Cortex of kidney (tissue), 1 donor: ENCODE measurements around the gene ZFP42.
"Not testable (repeated sequence)": the region's sequence is repeated elsewhere in the genome, so short reads cannot be mapped to it uniquely, and the experiment has no call there.

Source experiments
- DNase-seq: peaks from one replicate; lab custom pipeline; 2025; lab: John Stamatoyannopoulos, UW

The ZFP42 gene

GRCh38 chr4:187995322-187996207 is at the start of gene ZFP42:
ZFP42 (plus strand) TSS chr4:187995771; CDS start chr4:188002808, 7,037 bp downstream.
- no peak for DNase-seq

- DNase-seq: no peak
Measured at GRCh38 chr4:187961171-187961570, 34.4 kb upstream of the ZFP42 start.

- no peak for DNase-seq
Measured at GRCh38 chr4:187961961-187962360, 33.6 kb upstream of the ZFP42 start.

- DNase-seq: no peak
Measured at GRCh38 chr4:187962926-187963325, 32.6 kb upstream of the ZFP42 start.

- DNase-seq: no peak
Measured at GRCh38 chr4:187965726-187966125, 29.8 kb upstream of the ZFP42 start.

- no peak for DNase-seq
Measured at GRCh38 chr4:187972135-187972534, 23.4 kb upstream of the ZFP42 start.

GRCh38 chr4:187983746-187984145 is 11.8 kb upstream of the ZFP42 start:
- no peak for DNase-seq

- DNase-seq: no peak
Measured at GRCh38 chr4:187992971-187993370, 2.6 kb upstream of the ZFP42 start.

GRCh38 chr4:187993827-187994226 is 1.7 kb upstream of the ZFP42 start:
- no peak for DNase-seq

- DNase-seq: no peak
Measured at GRCh38 chr4:187996502-187997177, 1.1 kb downstream of the ZFP42 start.

- not testable (repeated sequence) for DNase-seq
Measured at GRCh38 chr4:187997991-187998390, 2.4 kb downstream of the ZFP42 start.

- DNase-seq: no peak
Measured at GRCh38 chr4:187999406-187999932, 3.9 kb downstream of the ZFP42 start.

- DNase-seq: no peak
Measured at GRCh38 chr4:188002323-188002722, 6.8 kb downstream of the ZFP42 start.

GRCh38 chr4:188002751-188003150 is 7.2 kb downstream of the ZFP42 start:
- DNase-seq: no peak

GRCh38 chr4:188005561-188005960 is 10.0 kb downstream of the ZFP42 start:
- DNase-seq: no peak

GRCh38 chr4:188006285-188006848 is 10.8 kb downstream of the ZFP42 start:
- no peak for DNase-seq

GRCh38 chr4:188008377-188008776 is 12.8 kb downstream of the ZFP42 start:
- no peak for DNase-seq

- no peak for DNase-seq
Measured at GRCh38 chr4:188012426-188012945, 16.9 kb downstream of the ZFP42 start.

GRCh38 chr4:188015025-188015940 is 19.7 kb downstream of the ZFP42 start:
- DNase-seq: no peak

- DNase-seq: no peak
Measured at GRCh38 chr4:188016754-188017153, 21.2 kb downstream of the ZFP42 start.

GRCh38 chr4:188018262-188018661 is 22.7 kb downstream of the ZFP42 start:
- DNase-seq: no peak
